ENCODE data around the gene RBM38. TPM values are rescaled to one million over a fixed set of nuclear protein-coding genes. Genes with fewer than 3 reads are reported as not detected.

RBM38 gene
- total and polyA plus RNA-seq, 10 of the 15 experiments (the other 5 are each of a cell fraction or from before 2014, with no cell fraction given) = 0.32 to 118 (median 25.2) TPM

DNA sequence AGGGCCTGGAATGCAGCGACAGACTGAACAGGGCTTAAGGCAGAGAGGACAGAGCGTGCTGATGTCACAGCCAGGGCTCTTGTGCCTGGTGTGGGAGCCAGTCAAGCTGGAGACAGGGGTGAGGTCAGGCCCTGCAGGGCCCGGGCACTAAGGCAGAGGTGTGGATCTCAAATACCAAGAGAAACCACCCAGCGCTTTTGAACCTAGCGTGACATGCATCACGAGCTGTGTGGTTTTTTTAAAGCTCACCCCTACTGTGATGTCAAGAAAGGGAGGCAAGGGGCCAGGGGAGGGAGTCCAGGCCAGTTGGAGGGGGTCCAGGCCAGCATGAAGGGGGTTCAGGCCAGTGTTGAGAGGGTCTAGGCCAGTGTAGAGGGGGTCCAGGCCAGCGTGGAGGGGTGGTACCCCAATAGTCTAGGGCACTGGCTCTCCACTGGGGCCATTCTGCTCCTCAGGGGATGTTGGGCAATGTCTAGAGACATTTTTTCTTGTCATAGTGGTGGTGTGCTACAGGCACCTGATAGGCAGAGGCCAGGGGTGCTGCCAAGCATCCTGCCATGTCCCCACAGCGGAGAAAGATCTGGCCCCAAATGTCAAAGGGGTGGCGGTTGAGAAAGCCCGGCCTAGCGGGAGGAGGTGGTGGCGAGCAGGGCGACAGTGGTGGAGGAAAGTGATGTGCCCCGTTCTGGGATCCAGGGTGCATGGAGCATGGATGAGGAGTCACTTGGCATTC is 42.6 kb downstream of the RBM38 start (continued):
- TF ChIP-seq BHLHE40 (IDR thresholded peaks at IDR 0.05; ENCODE audit: borderline replicate concordance in 1 of 2, low read depth in 2 of 2, low read length in 1 of 2) (peak in 1 of 2 experiments; percentile 17; a peak in 1 of 4 replicates), GATAD2B (conservative IDR thresholded peaks at IDR 0.05; ENCODE audit: low read depth) (no peak)
- TF ChIP-seq, protein P1, sequence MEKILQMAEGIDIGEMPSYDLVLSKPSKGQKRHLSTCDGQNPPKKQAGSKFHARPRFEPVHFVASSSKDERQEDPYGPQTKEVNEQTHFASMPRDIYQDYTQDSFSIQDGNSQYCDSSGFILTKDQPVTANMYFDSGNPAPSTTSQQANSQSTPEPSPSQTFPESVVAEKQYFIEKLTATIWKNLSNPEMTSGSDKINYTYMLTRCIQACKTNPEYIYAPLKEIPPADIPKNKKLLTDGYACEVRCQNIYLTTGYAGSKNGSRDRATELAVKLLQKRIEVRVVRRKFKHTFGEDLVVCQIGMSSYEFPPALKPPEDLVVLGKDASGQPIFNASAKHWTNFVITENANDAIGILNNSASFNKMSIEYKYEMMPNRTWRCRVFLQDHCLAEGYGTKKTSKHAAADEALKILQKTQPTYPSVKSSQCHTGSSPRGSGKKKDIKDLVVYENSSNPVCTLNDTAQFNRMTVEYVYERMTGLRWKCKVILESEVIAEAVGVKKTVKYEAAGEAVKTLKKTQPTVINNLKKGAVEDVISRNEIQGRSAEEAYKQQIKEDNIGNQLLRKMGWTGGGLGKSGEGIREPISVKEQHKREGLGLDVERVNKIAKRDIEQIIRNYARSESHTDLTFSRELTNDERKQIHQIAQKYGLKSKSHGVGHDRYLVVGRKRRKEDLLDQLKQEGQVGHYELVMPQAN (conservative IDR thresholded peaks at IDR 0.05) = no peak

DNA sequence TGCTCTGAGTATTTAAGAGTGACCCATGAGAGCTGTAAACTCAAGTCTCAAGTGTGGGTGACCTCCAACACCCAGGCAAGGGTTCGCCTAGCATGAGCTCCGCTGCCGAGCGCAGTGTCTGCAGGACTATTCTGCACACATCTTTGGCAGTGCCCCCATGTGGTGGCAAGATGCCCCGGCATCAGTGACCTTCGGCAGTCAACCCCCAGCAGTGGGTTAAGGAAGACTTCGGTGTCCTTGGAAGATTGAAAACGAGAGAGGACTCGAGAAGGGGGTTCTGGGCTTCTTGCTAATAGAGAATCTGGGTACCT is 43.1 kb downstream of the RBM38 start:
- ChIA-PET RAD21 (ENCODE audit: unreplicated experiment) (interaction anchor here (1.1 to 1.8 kb wide), 4 partner anchors 10 to 47 kb away, joined by 3 to 11 read pairs (median 5); no protein-coding TSS in a partner anchor), POLR2A (interaction anchor here (1.5 to 3.5 kb wide), 2 partner anchors 13 to 39 kb away, joined by 3 to 20 read pairs; no protein-coding TSS in a partner anchor), SMC1A (ENCODE audit: uncharacterized antibody, unreplicated experiment) (interaction anchor here (1.4 to 2.1 kb wide), 4 partner anchors 13 to 35 kb away, joined by 4 to 6 read pairs (median 5); no protein-coding TSS in a partner anchor), CTCF (interaction anchor here (0.8 to 2.2 kb wide), 5 partner anchors 10 to 39 kb away, joined by 3 to 15 read pairs (median 4); no protein-coding TSS in a partner anchor)
- FAIRE-seq = no peak
- in situ Hi-C loops (cut with MboI) = no loop called here
- no peak overlapping the region for H3K9ac ChIP-seq (ENCODE audit: control insufficient read depth, insufficient read depth, low read length)
- no peaks in the 10 kb centered on the region for H4K20me1 ChIP-seq (ENCODE audit: control insufficient read depth, insufficient read depth)
- no peak for DNase-seq (ENCODE audit: low read depth, low spot score)
- ATAC-seq = no peak
- peaks cover 39% of the 10 kb centered on the region for H3K4me1 ChIP-seq (ENCODE audit: control insufficient read depth, insufficient read depth, low read length)
- no peak overlapping the region for H3K27ac ChIP-seq (ENCODE audit: control insufficient read depth, insufficient read depth)
- H3K36me3 ChIP-seq (ENCODE audit: control insufficient read depth in 2 of 2, insufficient read depth in 2 of 2, low read length in 1 of 2) = no peaks in the 10 kb centered on the region
- intact Hi-C loops (cut with micrococcal nuclease; ENCODE audit: unreplicated experiment) = no loop called here
- no peak overlapping the region for H3K4me2 ChIP-seq (ENCODE audit: control insufficient read depth, insufficient read depth)
- WGBS (ENCODE audit: insufficient coverage, insufficient replicate concordance, low lambda C conversion rate, missing lambda C conversion rate) = 96% methylated on average over 9 of the region's 9 CpGs
- TF ChIP-seq CBX3 (IDR thresholded peaks at IDR 0.05; ENCODE audit: borderline replicate concordance, low read depth) = no peak
- TF ChIP-seq HDAC2 (IDR thresholded peaks at IDR 0.05) = no peak
- TF ChIP-seq, protein P2, sequence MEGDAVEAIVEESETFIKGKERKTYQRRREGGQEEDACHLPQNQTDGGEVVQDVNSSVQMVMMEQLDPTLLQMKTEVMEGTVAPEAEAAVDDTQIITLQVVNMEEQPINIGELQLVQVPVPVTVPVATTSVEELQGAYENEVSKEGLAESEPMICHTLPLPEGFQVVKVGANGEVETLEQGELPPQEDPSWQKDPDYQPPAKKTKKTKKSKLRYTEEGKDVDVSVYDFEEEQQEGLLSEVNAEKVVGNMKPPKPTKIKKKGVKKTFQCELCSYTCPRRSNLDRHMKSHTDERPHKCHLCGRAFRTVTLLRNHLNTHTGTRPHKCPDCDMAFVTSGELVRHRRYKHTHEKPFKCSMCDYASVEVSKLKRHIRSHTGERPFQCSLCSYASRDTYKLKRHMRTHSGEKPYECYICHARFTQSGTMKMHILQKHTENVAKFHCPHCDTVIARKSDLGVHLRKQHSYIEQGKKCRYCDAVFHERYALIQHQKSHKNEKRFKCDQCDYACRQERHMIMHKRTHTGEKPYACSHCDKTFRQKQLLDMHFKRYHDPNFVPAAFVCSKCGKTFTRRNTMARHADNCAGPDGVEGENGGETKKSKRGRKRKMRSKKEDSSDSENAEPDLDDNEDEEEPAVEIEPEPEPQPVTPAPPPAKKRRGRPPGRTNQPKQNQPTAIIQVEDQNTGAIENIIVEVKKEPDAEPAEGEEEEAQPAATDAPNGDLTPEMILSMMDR (IDR thresholded peaks at IDR 0.05 in 2 of 3, conservative IDR thresholded peaks at IDR 0.05 in 1 of 3; ENCODE audit: control insufficient read depth in 2 of 3, extremely low read depth in 1 of 3, insufficient read depth in 1 of 3, low read depth in 3 of 3, low read length in 3 of 3) = peak in 2 of 3 experiments; percentile 18 to 27; a peak in 2 of 6 replicates
- no peak for TF ChIP-seq FOXK2 (IDR thresholded peaks at IDR 0.05)
- no peak for TF ChIP-seq NFYA (IDR thresholded peaks at IDR 0.05; ENCODE audit: borderline replicate concordance, low read depth, low read length)
- no peak for TF ChIP-seq JUNB (IDR thresholded peaks at IDR 0.05)
- no peak for TF ChIP-seq BCL11A (IDR thresholded peaks at IDR 0.05; ENCODE audit: low read depth, low read length)
- H3K79me2 ChIP-seq (ENCODE audit: control insufficient read depth, insufficient read depth, low read length) = no peaks in the 10 kb centered on the region
- H2AFZ ChIP-seq (ENCODE audit: control insufficient read depth, low read depth, low read length) = no peak overlapping the region
- no peak overlapping the region for H3K4me3 ChIP-seq
- H3K27me3 ChIP-seq (replicated peaks in 1 of 2; ENCODE audit: control insufficient read depth in 2 of 2, insufficient read depth in 2 of 2, low read length in 1 of 2) = no peaks in the 10 kb centered on the region
- no peaks in the 10 kb centered on the region; the same call in 2 of the 3 replicates for H3K9me3 ChIP-seq (replicated peaks; ENCODE audit: control insufficient read depth, insufficient read depth, low read length)
- BruUV-seq (replicated peaks) = no TSS peak

All from GM12878 (cell line).